Measurements from ENCODE around the gene IKZF3.

- TF ChIP-seq CTCF (IDR thresholded peaks at IDR 0.05): no peak
- no peak for TF ChIP-seq POLR2AphosphoS5 (IDR thresholded peaks at IDR 0.05)
- TF ChIP-seq EP300 (IDR thresholded peaks at IDR 0.05): no peak
These were observed 113.7 kb downstream of the IKZF3 start for GRCh38 chr17:39750131-39751015.

Measured in suprapubic skin (tissue), 4 donors.